ENCODE results near the gene UROS. TPM values are rescaled to one million over a fixed set of nuclear protein-coding genes. Genes with fewer than 3 reads are reported as not detected.

The UROS gene
- polyA plus RNA-seq, 3 donors from 2014 or later, result 73.6 to 118 (median 95.1) TPM

DNA sequence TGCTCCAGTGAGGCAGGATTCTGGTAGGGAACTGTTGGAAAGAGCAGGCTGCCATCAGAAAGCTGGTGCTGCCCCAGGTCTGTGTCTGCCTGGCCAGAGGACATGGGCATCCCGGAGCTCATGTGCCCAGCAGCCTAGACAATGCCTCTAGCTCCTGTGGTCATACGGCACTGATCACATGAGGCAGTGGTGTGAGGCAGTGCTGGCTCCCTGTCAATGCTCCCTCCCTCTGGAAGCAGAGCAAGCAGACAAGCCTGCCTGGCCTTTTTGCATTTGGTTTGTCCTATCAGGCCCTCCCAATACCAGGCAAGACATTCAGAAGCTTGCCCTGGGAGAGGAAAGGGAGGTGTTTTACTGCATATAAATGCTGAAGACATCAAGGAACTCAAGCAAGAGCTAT, 27.9 kb downstream of the UROS start:
- peaks cover 16 to 55% (median 24%) of the 10 kb centered on the region in 3 donors for H3K36me3 Mint-ChIP-seq

GRCh38 chr10:125792342-125793300, 30.4 kb downstream of the UROS start:
- Mint-ChIP-seq H3K9me3 (no peaks in the 10 kb centered on the region), H3K27me3 (ENCODE audit: low read depth in 3 of 3) (peaks cover 0 to 2% (median 0%) of the 10 kb centered on the region in 3 donors), H3K4me3 (peak overlapping the region in 4 of 5 donors; percentile 5 to 21 (median 13)), H3K36me3 (peaks cover 16 to 55% (median 30%) of the 10 kb centered on the region in 3 donors), H3K27ac (peak overlapping the region; percentile 75 to 93 (median 90)), H3K4me1 (peaks cover 40 to 57% of the 10 kb centered on the region in 2 donors)
- peak; percentile 67 to 73 (median 70) for DNase-seq

More for the DNA sequence above, 27.9 kb downstream of the UROS start:
- Mint-ChIP-seq H3K27ac (no peak overlapping the region), H3K9me3 (no peaks in the 10 kb centered on the region), H3K4me1 (peaks cover 21 to 33% of the 10 kb centered on the region in 2 donors), H3K4me3 (no peak overlapping the region), H3K27me3 (ENCODE audit: low read depth in 3 of 3) (peaks cover 0 to 2% (median 0%) of the 10 kb centered on the region in 3 donors)
- no peak for DNase-seq

DNA sequence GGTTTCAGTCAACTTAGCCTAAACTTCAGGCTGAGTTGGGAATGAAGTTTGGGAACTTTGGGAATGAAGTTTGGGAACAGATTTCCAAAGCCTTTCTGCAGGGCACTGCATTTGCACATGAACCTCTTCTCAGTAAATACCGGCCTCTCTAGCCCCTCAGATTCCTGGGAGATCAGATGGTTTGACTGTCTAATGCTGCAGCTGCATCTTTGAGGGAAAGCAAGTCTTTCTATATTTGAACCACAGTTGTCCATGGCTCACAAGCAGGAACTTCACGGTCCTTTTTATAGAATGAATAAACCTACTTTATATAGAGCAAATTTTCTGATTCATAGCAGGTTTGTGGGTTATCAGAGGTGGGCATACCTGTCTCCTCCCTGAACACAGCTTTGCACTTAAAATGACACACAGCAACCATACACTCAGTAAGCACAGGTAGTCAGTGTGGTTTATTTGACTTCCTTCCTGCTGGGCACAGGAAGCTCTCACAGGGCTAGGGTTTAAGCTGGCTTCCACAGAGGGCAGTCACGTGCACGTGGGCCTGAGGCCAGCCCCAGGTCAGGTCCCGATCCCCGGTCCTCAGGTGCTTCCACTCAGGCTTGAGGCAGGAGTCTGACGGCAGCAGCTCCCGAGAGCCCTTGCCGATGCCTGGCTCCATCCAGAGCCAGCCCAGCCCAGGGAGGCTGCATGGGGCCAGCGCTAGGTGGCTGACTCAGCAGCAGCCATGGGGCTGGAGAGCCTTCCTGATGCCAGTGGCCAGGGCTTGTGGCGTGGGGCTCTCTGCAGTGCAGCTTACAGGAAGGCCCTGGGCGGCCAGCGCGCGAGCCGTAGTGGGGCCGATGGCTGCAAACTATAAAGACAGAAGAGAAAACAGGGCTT, 34.7 kb downstream of the UROS start:
- Mint-ChIP-seq H3K4me3 (peak overlapping the region in 2 of 5 donors; percentile 14 to 36), H3K27me3 (ENCODE audit: low read depth in 3 of 3) (peaks cover 0 to 2% (median 0%) of the 10 kb centered on the region in 3 donors), H3K27ac (peak overlapping the region; percentile 40 to 76 (median 59)), H3K36me3 (peaks cover 5 to 34% (median 25%) of the 10 kb centered on the region in 3 donors), H3K9me3 (no peaks in the 10 kb centered on the region), H3K4me1 (peaks cover 38 to 53% of the 10 kb centered on the region in 2 donors)
- peak; percentile 5 to 10 (median 7) for DNase-seq

- Mint-ChIP-seq H3K27me3 (ENCODE audit: low read depth in 3 of 3) (no peaks in the 10 kb centered on the region), H3K27ac (no peak overlapping the region), H3K36me3 (peaks cover 5 to 20% (median 17%) of the 10 kb centered on the region in 3 donors), H3K4me3 (no peak overlapping the region), H3K4me1 (peaks cover 23 to 32% of the 10 kb centered on the region in 2 donors), H3K9me3 (no peaks in the 10 kb centered on the region)
- DNase-seq, result no peak
Measured at GRCh38 chr10:125785791-125786190, 37.3 kb downstream of the UROS start.

DNA sequence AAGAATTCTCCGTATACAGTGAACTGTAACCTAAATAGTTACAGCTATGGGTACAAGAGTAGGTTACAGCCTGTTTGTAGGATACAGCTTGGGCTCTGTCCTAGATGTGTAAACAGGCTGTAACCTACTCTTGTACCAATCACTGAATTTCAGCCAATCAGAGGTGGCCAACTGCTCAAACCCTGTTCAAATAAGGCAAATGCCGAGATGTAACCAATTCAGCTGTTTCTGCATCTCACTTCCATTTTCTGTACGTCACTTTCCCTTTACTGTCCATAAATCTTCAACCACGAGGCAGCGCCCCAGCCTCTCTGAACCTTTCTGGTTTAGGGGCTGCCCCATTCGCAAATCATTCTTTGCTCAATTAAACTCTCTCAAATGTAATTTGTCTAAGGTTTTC, 39.1 kb downstream of the UROS start:
- Mint-ChIP-seq H3K36me3 (peaks cover 5 to 18% (median 13%) of the 10 kb centered on the region in 3 donors), H3K4me1 (peaks cover 16 to 18% of the 10 kb centered on the region in 2 donors), H3K9me3 (no peaks in the 10 kb centered on the region), H3K27me3 (ENCODE audit: low read depth in 3 of 3) (no peaks in the 10 kb centered on the region), H3K27ac (peak overlapping the region in 2 of 6 donors; percentile 23 to 83), H3K4me3 (no peak overlapping the region)
- DNase-seq, result no peak

GRCh38 chr10:125783408-125783807, 39.6 kb downstream of the UROS start:
- DNase-seq, result no peak
- no peak overlapping the region for H3K27ac Mint-ChIP-seq
- H3K9me3 Mint-ChIP-seq, result no peaks in the 10 kb centered on the region
- H3K36me3 Mint-ChIP-seq, result peaks cover 5 to 17% (median 13%) of the 10 kb centered on the region in 3 donors
- H3K4me3 Mint-ChIP-seq, result no peak overlapping the region
- H3K27me3 Mint-ChIP-seq (ENCODE audit: low read depth in 3 of 3), result no peaks in the 10 kb centered on the region
- H3K4me1 Mint-ChIP-seq, result peaks cover 11 to 13% of the 10 kb centered on the region in 2 donors

GRCh38 chr10:125782616-125783015, 40.4 kb downstream of the UROS start:
- Mint-ChIP-seq H3K4me1 (peaks cover 4 to 5% of the 10 kb centered on the region in 2 donors), H3K4me3 (no peak overlapping the region), H3K36me3 (peaks cover 5 to 13% (median 10%) of the 10 kb centered on the region in 3 donors), H3K27ac (no peak overlapping the region), H3K27me3 (ENCODE audit: low read depth in 3 of 3) (peaks cover 0 to 1% (median 1%) of the 10 kb centered on the region in 3 donors), H3K9me3 (no peaks in the 10 kb centered on the region)
- DNase-seq, result no peak

GRCh38 chr10:125782054-125782453, 41.0 kb downstream of the UROS start:
- Mint-ChIP-seq H3K27me3 (ENCODE audit: low read depth in 3 of 3) (peaks cover 0 to 1% (median 1%) of the 10 kb centered on the region in 3 donors), H3K4me3 (no peak overlapping the region), H3K27ac (no peak overlapping the region), H3K9me3 (no peaks in the 10 kb centered on the region), H3K4me1 (no peaks in the 10 kb centered on the region), H3K36me3 (peaks cover 5 to 13% (median 6%) of the 10 kb centered on the region in 3 donors)
- DNase-seq, result no peak

DNA sequence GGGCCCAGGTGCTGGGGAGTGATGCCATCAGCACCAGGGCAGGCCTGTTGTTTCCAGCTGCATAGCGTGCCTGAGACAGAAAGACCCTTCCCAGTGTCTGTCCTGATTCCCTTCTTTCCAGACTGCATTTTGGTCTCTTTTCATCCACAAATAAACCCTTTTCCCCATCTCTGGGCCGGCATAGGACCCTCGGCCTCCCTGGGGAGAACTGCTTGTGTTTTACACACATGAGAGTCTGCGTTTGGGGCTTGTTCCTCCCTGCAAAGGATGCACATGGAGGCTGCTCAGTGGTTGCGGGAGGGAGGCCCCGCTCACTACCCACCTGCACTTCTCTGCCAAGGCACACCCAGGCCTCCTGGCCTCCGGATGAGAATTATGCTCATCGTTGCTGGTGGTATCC, 41.7 kb downstream of the UROS start:
- H3K9me3 Mint-ChIP-seq, result no peaks in the 10 kb centered on the region
- H3K27me3 Mint-ChIP-seq (ENCODE audit: low read depth in 3 of 3), result peaks cover 0 to 1% (median 1%) of the 10 kb centered on the region in 3 donors
- no peak for DNase-seq
- H3K4me3 Mint-ChIP-seq, result no peak overlapping the region
- peaks cover 5 to 13% (median 6%) of the 10 kb centered on the region in 3 donors for H3K36me3 Mint-ChIP-seq
- no peak overlapping the region for H3K27ac Mint-ChIP-seq
- H3K4me1 Mint-ChIP-seq, result no peaks in the 10 kb centered on the region

DNA sequence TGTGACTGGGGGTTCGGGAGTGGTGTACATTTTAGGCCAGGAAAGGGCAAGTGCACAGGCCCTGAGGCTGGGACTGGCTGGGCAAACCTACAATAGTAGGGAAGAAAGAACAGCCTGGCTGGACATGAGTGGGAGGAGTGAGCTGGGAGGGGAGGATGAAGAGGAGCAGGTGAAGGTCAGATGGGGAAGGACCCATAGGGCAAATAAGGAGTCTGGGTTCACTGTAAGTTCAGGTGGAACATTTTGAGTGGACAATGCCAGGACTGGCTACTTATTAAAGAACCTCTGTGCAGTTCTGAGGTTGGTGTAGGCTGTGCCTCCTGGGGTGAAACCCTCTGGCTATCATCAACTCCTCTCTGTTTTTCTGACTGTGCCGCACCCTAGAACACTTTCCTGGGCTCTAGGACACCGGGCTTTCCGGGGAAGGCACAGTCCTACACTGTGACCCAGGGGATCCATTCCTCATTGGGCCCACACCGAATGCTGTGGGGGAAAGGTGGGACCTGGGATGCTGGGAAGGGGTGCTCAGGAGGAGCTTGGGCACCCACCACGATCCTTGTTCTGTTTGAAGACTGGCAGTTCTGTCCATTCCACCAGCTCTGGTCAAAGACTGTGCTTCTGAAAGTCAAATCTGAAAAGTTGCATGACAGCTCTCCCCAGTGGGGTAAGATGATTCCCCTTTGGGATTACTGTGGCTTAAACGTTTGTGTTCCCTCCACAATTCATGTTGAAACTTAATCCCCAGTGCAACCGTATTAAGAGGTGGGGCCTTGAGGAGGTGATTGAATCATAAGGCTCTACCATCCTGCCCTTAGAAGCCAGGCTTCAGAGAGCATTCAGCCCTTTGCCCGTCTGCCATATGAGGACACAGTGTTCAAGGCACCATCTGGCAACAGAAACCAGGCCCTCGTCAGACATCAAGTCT, 43.4 kb downstream of the UROS start:
- peak overlapping the region in 1 of 6 donors; percentile 13 for H3K27ac Mint-ChIP-seq
- no peaks in the 10 kb centered on the region for H3K4me1 Mint-ChIP-seq
- DNase-seq, result no peak
- H3K9me3 Mint-ChIP-seq, result no peaks in the 10 kb centered on the region
- peaks cover 0 to 6% (median 0%) of the 10 kb centered on the region in 3 donors for H3K36me3 Mint-ChIP-seq
- peaks cover 0 to 1% (median 1%) of the 10 kb centered on the region in 3 donors for H3K27me3 Mint-ChIP-seq (ENCODE audit: low read depth in 3 of 3)
- no peak overlapping the region for H3K4me3 Mint-ChIP-seq

- Mint-ChIP-seq H3K27ac (no peak overlapping the region), H3K4me1 (no peaks in the 10 kb centered on the region), H3K4me3 (no peak overlapping the region), H3K9me3 (peaks cover 0 to 1% (median 0%) of the 10 kb centered on the region in 6 donors), H3K36me3 (peaks cover 0 to 3% (median 0%) of the 10 kb centered on the region in 3 donors), H3K27me3 (ENCODE audit: low read depth in 3 of 3) (peaks cover 0 to 1% (median 1%) of the 10 kb centered on the region in 3 donors)
- no peak for DNase-seq
Measured at GRCh38 chr10:125778556-125778955, 44.5 kb downstream of the UROS start.

DNA sequence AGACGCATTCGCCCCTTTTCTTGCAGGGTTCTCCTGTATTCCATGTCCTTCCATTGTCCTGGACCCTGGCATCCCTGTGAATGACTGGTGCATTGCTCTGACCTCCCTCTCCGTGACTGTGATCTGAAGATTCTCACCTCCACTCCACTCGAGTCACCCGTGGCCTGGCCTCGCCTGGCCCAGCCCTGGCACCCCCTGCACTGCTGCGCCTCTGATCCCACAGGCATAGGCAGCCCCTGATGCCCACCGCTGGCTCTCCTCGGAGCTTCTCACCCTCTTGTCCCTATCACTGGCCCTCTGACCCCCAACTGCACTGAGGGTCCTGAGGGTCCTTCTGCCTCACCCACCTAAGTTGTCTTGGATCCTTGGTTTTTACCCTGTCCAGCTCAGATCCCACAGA, 45.3 kb downstream of the UROS start:
- H3K9me3 Mint-ChIP-seq, result peaks cover 0 to 1% (median 0%) of the 10 kb centered on the region in 6 donors
- H3K4me1 Mint-ChIP-seq, result no peaks in the 10 kb centered on the region
- H3K4me3 Mint-ChIP-seq, result no peak overlapping the region
- no peak for DNase-seq
- H3K36me3 Mint-ChIP-seq, result peaks cover 0 to 3% (median 0%) of the 10 kb centered on the region in 3 donors
- H3K27ac Mint-ChIP-seq, result no peak overlapping the region
- H3K27me3 Mint-ChIP-seq (ENCODE audit: low read depth in 3 of 3), result peaks cover 0 to 1% (median 1%) of the 10 kb centered on the region in 3 donors
